DND-41 (cell line): ENCODE results near the gene TJP2.

Source experiments
- ATAC-seq: fragments of 200-7000 bp; cut with Tn5 transposase; 3 replicates; pipeline ENCODE4 v1.9.1; 2021; ENCODE audit warnings: low read depth; ENCODE audit not compliant: insufficient read depth
- DNase-seq: peaks from one replicate; pipeline ENCODE4 v3.0.0-alpha.2; 2020
- H2AFZ ChIP-seq: 2 replicates; pipeline ENCODE4 v1.6.0; 2012; ENCODE audit warnings: low read depth, low read length
- H3K27ac ChIP-seq: 2 replicates; pipeline ENCODE4 v1.5.1; 2012; ENCODE audit warnings: low read length, inconsistent platforms
- H3K27me3 ChIP-seq: fragments of 200-600 bp; sonication (generic); 2 replicates; pipeline ENCODE4 v1.6.0; 2012; ENCODE audit warnings: low read length, mild to moderate bottlenecking, inconsistent platforms; ENCODE audit not compliant: insufficient read depth, poor library complexity
- H3K36me3 ChIP-seq: 2 replicates; pipeline ENCODE4 v1.5.1; 2012; ENCODE audit warnings: low read length, inconsistent platforms; ENCODE audit not compliant: insufficient read depth
- H3K4me1 ChIP-seq: 2 replicates; pipeline ENCODE4 v1.5.1; 2012; ENCODE audit warnings: mild to moderate bottlenecking, low read length; ENCODE audit not compliant: insufficient read depth
- H3K4me2 ChIP-seq: 2 replicates; pipeline ENCODE4 v1.6.0; 2012; ENCODE audit warnings: mild to moderate bottlenecking, moderate library complexity, low read length, inconsistent platforms; ENCODE audit not compliant: insufficient read depth
- H3K4me3 ChIP-seq, 2 experiments: fragments of 200-600 bp in 1 of 2; shearing (Covaris generic) in 1 of 2; 2 replicates each; pipeline ENCODE4 v1.5.1; 2012 to 2016; ENCODE audit warnings: inconsistent platforms in 2 of 2, low read length in 2 of 2, mild to moderate bottlenecking in 2 of 2, low read depth in 1 of 2, moderate library complexity in 1 of 2
- H3K79me2 ChIP-seq: 2 replicates; pipeline ENCODE4 v1.6.0; 2012; ENCODE audit warnings: low read length, inconsistent platforms; ENCODE audit not compliant: insufficient read depth
- H3K9ac ChIP-seq: 2 replicates; pipeline ENCODE4 v1.6.0; 2012; ENCODE audit warnings: low read depth, mild to moderate bottlenecking, inconsistent platforms, low read length, moderate library complexity
- H3K9me3 ChIP-seq: 2 replicates; pipeline ENCODE4 v1.5.1; 2012; ENCODE audit warnings: low read length, moderate library complexity, mild to moderate bottlenecking, inconsistent platforms; ENCODE audit not compliant: insufficient read depth, severe bottlenecking
- H4K20me1 ChIP-seq: 2 replicates; pipeline ENCODE4 v1.6.0; 2012; ENCODE audit warnings: low read length; ENCODE audit not compliant: insufficient read depth
- EZH2 ChIP-seq: IDR thresholded peaks from 3 replicates; pipeline ENCODE4 v1.6.1; 2012; ENCODE audit warnings: borderline replicate concordance, low read depth, mild to moderate bottlenecking, moderate library complexity, low read length, inconsistent platforms; ENCODE audit not compliant: severe bottlenecking
- TF ChIP-seq, protein P1 (sequence below): IDR thresholded peaks from 2 replicates; pipeline ENCODE4 v1.5.1; 2012; ENCODE audit warnings: borderline replicate concordance, low read length, moderate library complexity, mild to moderate bottlenecking; ENCODE audit not compliant: poor library complexity, severe bottlenecking; ENCODE audit errors: extremely low read depth

TJP2 gene

DNA sequence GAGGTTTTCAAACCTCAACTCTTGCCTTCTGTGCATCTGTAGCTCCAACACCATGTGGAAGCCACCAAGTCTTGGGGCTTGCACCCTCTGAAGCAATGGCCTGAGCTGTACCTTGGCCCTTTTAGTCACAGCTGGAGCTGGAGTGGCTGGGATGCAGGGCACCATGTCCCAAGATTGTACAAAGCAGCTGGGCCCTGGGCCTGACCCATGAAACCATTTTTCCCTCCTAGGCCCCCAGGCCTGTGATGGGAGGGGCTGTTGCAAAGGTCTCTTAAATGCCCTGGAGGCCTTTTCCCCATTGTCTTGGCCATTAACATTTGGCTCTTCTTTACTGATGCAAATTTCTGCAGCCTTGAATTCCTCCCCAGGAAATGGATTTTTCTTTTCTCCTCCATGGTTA lies 139.1 kb downstream of the TJP2 start:
- Histone ChIP-seq H3K79me2 (no peaks in the 10 kb centered on the region), H3K9me3 (no peaks in the 10 kb centered on the region), H3K27me3 (no peaks in the 10 kb centered on the region), H2AFZ (no peak overlapping the region), H3K4me3 (no peak overlapping the region), H4K20me1 (no peaks in the 10 kb centered on the region), H3K27ac (no peak overlapping the region), H3K9ac (no peak overlapping the region), H3K36me3 (no peaks in the 10 kb centered on the region), H3K4me1 (no peaks in the 10 kb centered on the region), H3K4me2 (no peak overlapping the region)
- DNase-seq (no peak), ATAC-seq (no peak)
- TF ChIP-seq, protein P1, sequence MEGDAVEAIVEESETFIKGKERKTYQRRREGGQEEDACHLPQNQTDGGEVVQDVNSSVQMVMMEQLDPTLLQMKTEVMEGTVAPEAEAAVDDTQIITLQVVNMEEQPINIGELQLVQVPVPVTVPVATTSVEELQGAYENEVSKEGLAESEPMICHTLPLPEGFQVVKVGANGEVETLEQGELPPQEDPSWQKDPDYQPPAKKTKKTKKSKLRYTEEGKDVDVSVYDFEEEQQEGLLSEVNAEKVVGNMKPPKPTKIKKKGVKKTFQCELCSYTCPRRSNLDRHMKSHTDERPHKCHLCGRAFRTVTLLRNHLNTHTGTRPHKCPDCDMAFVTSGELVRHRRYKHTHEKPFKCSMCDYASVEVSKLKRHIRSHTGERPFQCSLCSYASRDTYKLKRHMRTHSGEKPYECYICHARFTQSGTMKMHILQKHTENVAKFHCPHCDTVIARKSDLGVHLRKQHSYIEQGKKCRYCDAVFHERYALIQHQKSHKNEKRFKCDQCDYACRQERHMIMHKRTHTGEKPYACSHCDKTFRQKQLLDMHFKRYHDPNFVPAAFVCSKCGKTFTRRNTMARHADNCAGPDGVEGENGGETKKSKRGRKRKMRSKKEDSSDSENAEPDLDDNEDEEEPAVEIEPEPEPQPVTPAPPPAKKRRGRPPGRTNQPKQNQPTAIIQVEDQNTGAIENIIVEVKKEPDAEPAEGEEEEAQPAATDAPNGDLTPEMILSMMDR, result no peak
- no peak for TF ChIP-seq EZH2

DNA sequence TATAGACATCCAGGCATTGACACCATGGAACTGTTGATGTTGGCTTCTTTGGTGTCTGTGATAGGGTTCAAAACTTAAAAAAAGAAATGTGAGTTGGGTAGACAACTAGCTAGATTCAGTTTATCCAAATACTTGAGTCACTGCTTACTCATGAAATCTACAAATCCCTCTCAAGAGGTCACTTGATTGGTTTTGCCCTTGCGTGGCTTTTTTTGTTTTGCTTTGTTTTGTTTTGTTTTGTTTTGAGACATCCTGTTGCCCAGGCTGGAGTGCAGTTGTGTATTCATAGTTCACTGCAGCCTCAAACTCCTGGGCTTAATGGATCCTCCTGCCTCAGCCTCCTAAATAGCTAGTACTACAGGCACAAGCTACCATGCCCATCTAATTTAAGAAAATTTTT lies 140.5 kb downstream of the TJP2 start:
- Histone ChIP-seq H3K9ac (no peak overlapping the region), H3K9me3 (no peaks in the 10 kb centered on the region), H3K27me3 (no peaks in the 10 kb centered on the region), H3K4me2 (no peak overlapping the region), H3K4me3 (no peak overlapping the region), H3K27ac (no peak overlapping the region), H2AFZ (no peak overlapping the region), H4K20me1 (no peaks in the 10 kb centered on the region), H3K36me3 (no peaks in the 10 kb centered on the region), H3K4me1 (no peaks in the 10 kb centered on the region), H3K79me2 (no peaks in the 10 kb centered on the region)
- no peak for DNase-seq
- ATAC-seq, result no peak
- TF ChIP-seq, protein P1, result no peak
- no peak for TF ChIP-seq EZH2

DNA sequence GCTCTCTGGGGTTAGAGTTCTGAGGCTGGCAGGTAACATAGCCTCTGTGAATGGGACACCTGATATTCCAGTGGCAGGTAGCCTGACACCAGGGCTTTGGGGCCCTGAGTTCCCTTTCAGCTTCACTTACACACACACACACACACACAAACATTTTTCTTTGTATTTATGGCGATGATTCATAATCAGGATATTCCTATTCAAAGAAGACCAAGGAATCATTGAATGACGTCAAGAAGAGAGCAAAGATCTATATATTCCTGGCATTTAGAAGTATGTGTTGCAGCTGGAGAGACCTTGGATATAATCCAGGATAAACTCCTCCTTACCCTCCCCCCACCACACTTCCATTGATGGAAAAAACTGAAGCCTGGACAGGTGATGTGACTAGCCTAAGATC lies 143.0 kb downstream of the TJP2 start:
- no peaks in the 10 kb centered on the region for H4K20me1 ChIP-seq

More for the DNA sequence above, 143.0 kb downstream of the TJP2 start:
- Histone ChIP-seq H3K27me3 (no peaks in the 10 kb centered on the region), H2AFZ (no peak overlapping the region), H3K9ac (no peak overlapping the region), H3K27ac (no peak overlapping the region), H3K36me3 (no peaks in the 10 kb centered on the region), H3K4me2 (no peak overlapping the region), H3K9me3 (no peaks in the 10 kb centered on the region), H3K4me3 (no peak overlapping the region), H3K4me1 (no peaks in the 10 kb centered on the region), H3K79me2 (no peaks in the 10 kb centered on the region)
- no peak for TF ChIP-seq EZH2
- TF ChIP-seq, protein P1, result no peak
- ATAC-seq (no peak), DNase-seq (no peak)
